CD4-positive, alpha-beta T cell treated with Interleukin-10 for 1 hour (primary cell): ENCODE results near the gene KDSR.
A peak's percentile ranks its signal among the peaks of the same experiment; 100 is the strongest.

Experiments
- DNase-seq: peaks from one replicate; pipeline ENCODE4 v3.0.0-alpha.2; 2020

KDSR gene

DNA sequence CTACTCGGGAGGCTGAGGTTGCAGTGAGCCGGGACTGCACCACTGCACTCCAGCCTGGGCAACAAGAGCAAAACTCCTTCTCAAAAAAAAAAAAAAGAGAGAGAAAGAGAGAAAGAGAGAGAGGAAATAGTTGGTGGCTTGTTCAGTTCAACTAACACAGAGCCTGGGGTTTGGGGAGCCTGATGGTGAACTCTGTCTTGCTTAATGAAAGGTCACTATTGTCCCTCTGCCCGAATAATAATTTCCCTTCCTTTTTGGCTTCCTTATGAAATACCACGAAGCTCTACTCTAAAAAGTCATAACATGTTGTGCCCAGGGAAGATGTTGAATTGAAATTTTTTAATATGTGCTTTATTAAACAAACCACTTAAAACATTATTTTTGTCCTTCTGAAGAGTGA lies 64.8 kb downstream of the KDSR start:
- DNase-seq = no peak

DNA sequence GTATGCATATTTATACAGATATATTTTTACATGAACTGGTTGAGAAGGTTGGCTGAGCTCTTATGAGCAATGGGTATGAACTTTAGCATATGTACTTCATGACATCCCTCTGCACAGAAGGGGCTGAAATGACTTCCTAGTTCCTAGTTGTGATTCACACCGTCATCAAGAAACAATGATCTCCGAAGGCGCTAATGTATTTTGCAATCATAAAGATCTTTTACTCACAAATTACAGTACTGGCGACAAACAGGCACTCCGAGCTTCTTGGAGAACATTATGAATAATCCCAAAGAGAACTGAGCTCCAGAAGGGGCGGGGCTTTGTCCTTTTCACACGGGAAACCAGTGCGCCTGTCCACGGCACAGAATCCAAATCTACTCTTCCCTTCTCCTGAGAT lies 65.6 kb downstream of the KDSR start:
- DNase-seq = no peak

DNA sequence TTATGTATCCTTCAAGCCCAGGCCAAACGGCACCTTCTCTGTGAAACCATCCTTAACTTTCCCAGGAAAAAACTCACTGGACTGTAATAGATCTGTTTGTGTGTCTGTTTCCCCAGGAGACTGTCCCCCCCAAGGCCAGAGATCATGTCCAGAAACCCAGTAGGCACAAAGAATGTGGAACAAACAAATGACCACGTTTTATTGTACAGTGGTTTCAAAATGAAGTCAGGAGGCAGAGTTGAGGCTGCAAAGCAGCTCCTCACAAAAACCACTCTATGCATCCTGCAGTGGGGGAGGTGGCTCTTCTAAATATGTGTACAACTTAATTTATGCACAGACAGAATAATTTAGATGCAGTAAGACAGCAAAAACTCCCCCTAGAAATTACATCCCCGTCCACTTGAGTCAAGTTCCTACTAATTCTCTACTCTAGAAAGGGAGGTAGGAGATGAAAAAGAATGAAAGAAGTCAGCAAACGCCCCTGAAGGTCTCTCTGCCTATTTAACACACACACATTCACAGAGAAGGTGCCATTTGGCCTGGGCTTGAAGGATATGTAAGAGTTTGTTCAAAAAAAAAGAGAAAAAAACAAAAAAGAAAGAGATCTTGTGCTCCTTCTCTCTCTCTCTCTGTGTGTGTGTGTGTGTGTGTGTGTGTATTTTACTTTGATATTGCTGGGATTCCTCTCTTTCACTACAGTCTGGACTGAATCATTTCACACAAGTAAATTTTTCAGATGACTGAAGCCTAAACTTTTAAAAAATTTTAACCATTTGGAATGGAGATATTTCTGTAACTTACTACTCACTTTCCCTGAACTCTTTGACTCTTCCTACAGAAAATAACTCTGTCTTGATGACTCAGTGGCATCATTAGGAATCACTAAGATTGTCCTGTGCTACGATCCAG lies 66.9 kb downstream of the KDSR start:
- no peak for DNase-seq

DNA sequence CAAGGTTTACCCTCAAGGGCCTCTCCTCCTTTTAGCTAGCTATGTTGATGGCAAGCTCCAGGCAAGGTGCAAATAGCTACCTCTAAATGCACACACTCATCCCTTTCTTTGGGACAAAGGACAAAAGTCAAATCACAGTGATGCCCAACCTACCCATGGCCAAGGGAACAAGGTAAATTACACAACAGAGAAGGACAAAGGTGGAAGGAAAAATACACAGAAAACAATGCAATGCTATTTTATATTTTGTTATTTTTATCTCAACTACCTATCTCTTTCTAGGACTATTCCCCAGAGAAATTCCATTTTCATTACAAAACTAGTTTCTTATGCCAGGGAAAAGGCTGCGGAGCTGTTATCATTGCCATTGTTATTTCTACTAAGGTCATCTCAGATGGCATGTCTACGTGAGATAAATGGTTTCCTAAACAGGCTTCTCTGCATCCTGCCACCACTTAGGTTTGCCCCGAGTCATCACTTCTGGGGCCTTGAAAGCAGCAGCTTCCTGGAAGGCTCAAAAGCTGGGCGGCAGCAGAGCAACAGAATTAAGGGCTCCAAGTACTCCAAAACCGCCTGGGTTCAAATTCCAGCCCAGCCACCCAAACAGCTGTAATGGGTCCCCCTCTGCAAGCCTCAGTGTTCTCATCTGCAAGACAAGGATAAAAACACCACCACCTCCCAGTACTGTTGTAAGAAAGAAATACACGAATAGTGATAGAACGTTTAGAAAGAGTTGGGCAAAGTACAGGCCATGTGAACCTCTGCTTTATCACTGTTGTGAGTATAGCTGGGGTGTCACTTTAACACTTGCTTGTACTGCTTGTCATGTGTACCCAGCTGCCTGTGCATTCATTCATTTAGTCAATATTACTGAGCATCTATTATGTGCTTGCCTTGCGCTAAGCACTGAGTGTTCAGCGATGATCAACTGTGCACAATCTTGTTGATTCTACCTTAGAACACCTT lies 68.3 kb downstream of the KDSR start:
- peak; percentile 48 for DNase-seq

DNA sequence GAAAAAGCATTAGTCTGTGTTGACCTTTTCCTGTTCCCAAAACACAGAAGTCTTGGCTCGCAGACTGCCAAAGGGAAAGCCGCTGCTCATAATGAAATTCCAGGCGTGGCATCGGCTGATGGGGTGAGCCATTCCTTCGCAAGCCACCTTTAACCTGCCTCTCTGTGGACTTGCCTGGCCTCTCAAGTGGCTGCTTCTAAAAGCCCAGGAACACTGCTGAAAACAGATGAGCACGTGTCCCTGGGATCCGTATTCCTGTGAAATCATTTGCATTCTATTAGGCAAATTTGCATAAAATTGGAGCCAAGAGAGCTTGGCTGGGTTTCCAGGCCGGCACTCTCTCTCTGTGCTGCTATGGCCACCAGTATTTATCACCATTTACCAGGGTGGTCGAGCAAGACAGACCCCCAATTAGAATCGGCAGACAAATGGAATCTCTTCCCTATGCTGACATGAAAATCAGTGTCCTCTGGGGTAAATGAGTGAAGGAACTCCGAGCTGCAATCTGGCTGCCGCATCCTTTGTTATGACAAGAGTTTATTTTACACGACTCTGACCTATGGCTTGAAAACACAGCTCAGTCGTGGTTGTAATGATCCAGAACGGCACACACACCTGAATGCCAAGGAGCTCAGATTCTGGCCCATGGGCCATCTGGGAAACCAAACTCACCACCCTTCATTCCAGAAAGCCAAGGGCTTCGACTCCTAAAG lies 69.2 kb downstream of the KDSR start:
- no peak for DNase-seq

DNA sequence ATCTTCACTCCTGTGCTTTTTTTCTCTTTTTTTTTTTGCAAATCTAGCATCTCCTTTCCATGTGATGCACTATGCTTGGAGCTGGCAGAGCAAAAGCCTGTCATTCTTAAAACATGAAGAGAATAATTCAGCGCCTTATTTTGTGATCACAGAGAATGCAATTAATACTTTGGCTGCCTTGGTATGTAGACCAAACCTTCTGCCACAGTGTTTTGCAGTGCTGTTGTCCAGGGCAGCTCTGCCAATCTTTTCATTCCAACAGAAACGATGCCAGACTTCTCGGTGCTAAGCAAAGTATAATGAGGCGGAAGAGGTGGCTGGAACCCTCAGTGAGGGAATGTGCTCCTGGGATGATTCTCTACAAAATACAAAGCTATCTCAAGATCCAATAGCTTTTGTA lies 73.1 kb downstream of the KDSR start:
- no peak for DNase-seq

- DNase-seq = no peak
Observed at GRCh38 chr18:63292831-63293683, 73.9 kb downstream of the KDSR start.

GRCh38 chr18:63291278-63291677 lies 75.7 kb downstream of the KDSR start:
- DNase-seq = no peak

DNA sequence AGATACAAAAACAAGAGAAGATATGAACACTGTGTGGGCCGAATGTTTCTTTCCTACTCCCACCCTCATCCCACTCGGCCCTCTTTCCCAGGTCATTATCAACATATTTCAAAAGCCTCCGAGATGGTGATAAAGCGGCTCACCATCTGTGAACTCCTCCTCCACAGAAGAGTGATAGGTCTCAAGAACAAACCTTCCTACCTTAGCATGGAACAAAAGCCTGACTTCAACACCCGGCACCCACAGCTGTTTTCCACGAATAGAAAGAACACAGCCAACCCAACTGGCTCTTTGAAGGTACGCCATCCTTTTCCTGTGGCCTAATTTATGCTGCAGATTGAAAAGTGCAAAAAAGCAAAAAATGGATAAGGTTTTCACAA lies 76.2 kb downstream of the KDSR start:
- peak; percentile 57 for DNase-seq

DNA sequence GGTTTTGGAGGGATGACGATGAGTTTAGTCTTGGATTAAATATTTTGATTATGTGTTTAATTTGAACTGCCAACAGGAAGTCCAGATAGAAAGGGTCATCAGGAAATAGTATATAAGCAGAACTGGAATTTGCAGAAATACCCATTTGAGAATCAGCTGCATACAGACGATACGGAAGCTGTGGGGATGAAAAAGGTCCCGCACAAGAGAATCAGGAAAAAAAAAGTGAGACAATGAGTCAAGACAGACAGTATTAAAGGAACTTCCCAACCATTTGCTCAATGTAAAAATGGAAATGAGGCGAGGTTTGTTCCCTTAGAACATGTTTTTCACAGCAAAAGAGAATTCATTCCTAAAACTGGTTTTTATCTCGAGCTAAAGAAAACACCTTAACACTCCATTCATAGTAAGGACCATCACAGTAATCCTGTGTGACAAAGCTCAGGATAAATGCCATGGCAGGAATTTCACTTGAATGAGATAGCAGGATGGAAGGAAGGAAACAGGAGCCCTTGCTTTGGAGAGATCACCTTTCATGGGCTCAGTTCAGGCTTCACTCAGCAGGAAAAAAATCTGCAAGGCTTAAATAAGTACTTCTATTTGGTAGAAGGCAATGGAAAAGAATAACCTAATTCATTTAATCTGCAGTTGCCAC lies 76.7 kb downstream of the KDSR start:
- DNase-seq = no peak

DNA sequence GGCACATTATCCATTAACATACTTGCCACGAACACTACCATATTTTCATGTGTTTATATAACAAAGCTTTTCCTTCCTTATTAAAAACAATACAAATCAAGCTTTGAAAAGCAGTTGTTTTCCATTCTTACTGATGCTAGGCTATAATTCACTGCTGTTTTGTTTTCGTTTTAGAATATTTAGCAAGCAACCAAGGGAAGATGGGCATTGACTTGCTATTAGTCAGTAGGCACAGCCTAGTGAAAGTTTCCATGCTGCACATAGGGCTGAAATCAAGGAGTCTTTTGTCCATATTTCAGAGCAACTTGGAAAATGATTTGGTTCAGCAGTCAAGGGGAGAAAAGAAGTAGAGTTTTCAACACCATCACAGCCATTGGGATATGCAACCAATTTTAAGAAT lies 78.7 kb downstream of the KDSR start:
- no peak for DNase-seq

DNA sequence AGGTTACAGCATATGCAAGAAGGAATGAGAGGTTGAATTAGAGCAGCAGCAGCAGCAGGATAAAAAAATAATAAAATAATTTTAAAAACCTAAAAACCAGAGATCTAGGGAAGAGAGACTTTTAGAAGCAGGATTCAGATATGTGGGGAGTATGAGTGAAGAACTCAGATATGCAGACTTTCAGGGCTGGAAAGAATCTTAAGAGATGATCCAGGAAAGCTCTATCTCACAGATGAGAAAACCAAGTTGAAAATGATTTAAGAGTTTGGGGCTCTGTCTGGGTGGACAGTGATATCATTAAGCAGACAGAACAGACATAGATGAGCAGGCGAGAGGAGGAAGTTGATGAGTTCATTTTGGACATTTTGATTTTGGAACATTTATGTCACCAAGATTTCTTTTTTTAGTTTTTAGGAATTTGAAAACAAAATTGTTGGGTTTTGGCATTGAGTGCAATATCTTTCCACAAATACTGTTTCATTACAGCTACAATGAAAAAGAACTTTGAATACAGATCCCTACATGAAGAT lies 79.2 kb downstream of the KDSR start:
- DNase-seq = no peak

DNA sequence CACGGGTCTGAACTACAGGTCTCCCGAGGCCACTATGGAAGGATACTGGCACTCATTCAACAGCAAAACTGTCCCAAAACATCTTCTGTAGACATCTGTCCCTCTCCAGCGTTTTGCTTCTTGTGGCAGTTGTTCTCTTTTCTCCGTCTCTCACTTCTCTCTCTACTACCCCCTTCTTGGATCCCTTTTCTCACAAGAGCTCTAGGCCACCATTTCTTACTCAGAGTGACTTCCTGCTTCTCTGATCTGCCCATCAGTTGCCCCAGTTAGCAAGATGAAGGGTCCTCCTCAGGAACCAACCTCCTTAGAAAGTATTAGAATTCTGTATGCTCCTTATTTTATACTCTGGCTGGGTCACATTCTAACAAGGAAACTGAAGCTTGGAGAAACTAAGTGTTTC lies 80.1 kb downstream of the KDSR start:
- DNase-seq = no peak

DNA sequence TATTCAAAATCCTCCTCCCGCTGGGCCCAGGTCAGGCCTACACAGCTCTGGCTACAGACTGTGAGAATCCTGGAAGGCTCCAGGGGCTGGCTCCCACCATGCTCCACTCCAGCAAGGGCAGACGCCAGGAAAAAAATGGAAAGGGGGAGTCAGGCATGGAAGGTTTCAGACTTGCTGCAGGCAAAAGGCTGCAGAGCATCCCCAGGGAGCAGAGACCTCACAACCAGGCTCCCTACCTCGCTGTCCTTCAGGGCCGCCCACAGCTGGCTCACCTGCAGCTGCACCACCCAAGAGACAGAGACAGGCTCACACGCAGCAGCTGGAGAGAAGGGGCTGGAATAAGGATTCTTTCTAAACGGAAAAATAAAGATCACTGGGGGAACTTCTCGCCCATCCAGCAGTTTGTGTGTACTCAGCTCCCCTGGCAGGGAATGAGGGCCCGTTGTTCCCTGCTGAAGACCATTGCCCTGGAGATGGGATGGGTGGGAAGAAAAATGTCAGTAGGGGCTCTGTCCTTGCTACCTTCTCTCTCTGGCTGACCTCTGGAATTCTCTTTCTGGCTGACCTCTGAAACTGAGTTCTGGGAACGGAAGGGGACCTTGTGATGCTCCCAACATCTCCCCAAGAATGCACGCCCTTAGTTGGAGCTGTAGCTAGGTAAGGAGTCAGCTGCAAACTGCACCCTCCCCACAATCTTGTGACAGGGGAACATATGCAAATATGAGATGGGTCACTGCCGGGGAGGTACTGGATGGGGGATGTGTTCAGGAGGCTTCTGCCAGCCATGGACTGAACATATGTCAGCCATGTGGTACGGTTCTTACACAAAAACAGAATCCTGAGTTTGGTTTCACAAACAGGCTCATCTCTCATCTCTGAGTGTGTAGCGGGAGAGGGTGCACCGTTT lies 81.9 kb downstream of the KDSR start:
- no peak for DNase-seq

DNA sequence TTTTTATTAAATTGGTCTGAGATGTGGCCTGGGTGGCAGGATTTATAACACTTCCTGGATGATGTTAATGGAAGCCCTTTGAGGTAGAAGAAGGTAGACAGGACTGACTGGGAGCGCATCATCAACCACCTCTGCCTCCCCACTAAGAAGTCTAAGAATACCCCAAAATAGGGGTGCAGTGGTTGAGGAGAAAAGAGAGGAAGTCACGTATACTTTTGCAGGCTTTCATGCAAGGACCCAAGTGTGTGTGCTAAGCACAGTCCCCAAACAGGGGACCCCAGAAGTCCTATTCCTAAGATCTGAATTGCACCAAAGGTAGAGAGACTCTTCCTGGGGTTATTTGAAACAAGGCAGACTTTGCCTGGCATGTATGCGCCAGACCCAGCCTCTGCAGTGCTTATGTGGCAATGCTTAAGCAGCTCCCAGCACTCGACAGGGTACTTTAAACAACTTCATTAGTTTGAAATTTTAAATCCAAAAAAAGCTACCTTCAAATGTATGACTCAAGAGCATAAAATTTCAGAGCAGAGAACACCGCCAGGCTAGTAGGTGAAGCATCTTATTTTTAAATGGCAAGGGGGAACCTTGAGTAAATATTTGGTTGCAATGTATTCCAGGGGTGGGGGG lies 82.7 kb downstream of the KDSR start:
- no peak for DNase-seq

- DNase-seq = no peak
Observed at GRCh38 chr18:63283305-63284094, 83.5 kb downstream of the KDSR start.

- no peak for DNase-seq
Observed at GRCh38 chr18:63282793-63283192, 84.2 kb downstream of the KDSR start.
